Measurements from ENCODE around the gene MAS1.

MAS1 gene

DNA sequence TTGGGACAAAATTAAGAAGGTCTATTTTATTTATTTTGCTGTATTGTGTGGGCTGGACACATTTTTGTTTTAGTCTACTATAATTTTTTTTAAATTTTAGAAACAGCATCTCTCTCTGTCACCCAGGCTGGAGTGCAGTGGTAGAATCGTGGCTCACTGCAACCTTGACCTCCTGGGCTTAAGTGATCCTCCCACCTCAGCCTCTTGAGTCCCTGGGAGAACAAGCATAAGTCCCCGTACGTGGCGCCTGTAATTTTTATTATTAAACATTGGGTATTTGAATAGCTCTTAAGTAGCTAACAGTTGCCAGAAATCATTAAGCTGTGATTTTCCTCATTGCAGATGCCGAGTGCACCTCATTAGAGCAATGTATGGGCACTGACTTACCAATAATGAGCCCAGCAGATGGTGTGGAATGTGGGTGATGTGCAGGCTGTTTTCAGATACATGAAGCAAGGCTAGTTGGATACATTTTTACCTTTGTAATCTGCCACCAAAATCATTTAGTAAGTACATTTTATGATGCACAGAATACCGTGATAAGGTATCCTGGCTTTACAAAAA lies 10.3 kb upstream of the MAS1 start:
- no peak for DNase-seq

GRCh38 chr6:159884720-159885119 lies 6.1 kb upstream of the MAS1 start:
- no peak for DNase-seq

GRCh38 chr6:159886270-159886669 lies 4.5 kb upstream of the MAS1 start:
- no peak for DNase-seq

DNA sequence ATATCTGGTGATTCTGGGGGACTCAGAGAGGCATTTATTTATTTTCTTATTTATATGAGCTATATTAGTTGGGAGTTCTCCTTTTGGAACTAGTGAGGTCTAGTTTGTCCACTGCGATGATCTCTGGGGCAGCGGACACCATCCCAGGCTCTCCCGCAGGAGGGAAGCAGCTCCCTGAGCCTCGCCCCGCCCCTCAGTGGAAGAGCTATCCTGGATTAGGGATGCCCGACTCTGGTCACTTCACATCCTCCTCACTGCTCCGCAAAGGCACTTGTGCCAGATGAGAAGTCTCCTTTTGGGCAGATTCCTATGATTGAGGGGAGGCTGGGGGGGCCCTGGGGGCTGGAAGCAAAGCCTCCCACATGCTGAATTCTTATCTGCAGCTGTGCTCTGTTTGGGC lies 3.6 kb upstream of the MAS1 start:
- no peak for DNase-seq

DNA sequence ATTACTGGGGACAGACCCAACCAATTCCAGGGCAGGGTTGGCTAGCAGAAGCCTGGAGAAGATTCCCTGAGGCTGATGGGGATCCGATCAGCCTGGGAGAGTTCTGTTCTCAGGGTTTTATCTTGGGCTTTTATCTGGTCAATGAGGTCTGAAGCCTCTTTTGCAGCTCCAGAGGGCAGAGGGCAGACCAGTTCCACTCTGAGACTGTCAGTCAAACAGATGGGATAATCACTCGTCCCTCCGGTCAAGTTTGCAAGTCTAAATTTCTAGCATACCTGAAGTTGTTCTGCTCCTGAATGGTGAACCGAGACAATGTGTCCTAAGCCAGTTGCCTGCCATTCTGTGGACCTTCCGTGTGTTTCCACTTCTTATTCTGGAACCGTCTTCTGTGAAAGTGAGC lies 3.0 kb upstream of the MAS1 start:
- no peak for DNase-seq

- no peak for DNase-seq
Measured at GRCh38 chr6:159890201-159890600, 587 bp upstream of the MAS1 start.

DNA sequence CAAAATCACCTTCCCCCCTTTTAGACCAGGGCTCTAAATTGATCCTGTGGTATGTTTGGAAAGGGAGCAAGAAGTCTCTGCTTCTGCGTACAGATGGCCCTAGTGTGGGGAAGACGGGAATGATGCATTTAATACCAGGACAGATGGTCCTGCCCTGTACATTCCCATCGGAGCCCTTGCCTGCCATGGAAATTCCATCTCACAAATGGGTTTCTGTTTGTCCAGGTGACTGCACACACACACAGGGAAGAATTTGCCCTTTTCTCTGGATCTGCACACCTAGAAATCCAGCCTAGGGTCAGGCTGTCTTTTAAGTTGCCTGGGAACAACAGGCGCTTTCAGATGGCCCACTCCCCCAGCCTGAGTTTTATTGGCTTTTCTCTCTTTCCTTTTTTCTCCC lies 1.3 kb downstream of the MAS1 start:
- no peak for DNase-seq

DNA sequence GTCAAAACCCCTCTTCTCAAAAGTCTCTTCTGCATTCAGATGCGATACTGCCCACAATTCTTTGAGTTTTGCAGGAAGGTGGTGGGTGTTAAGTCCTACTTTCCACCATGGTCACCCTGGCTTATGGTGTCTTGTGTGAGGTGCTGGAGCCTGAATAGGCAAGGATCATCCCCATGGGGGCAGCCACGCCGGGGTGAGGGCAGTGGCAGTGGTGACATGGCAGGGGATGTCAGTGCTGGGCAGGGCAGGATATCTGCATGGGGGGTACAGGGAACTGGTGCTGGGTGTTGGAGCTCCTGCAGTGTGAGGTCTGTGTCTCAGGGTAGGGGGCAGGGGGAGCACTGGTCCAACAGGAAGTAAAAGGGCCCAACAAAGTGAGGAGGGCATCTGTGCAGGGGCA lies 2.3 kb downstream of the MAS1 start:
- no peak for DNase-seq

DNA sequence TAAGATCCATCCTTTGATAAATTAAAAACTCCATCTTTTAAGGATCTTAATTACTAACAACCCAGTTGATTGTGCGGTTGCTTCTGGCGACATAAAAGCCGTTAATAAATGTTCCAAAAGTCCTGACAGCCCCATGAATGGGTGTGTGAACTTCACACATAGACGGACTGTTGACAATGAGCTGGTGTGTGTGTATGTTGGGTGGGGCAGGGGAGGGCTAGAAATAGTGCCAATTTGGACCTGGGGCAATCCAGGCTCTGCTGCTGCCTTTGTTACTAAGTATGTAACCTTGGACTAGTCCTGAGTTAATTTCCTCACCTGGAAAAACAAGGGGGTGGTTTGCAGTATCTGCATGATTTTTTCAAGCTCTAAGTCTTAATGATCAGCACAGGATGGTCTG lies 4.2 kb downstream of the MAS1 start:
- no peak for DNase-seq

GRCh38 chr6:159897603-159898002 lies 6.8 kb downstream of the MAS1 start:
- DNase-seq, result no peak

GRCh38 chr6:159898519-159898918 lies 7.7 kb downstream of the MAS1 start:
- no peak for DNase-seq

DNA sequence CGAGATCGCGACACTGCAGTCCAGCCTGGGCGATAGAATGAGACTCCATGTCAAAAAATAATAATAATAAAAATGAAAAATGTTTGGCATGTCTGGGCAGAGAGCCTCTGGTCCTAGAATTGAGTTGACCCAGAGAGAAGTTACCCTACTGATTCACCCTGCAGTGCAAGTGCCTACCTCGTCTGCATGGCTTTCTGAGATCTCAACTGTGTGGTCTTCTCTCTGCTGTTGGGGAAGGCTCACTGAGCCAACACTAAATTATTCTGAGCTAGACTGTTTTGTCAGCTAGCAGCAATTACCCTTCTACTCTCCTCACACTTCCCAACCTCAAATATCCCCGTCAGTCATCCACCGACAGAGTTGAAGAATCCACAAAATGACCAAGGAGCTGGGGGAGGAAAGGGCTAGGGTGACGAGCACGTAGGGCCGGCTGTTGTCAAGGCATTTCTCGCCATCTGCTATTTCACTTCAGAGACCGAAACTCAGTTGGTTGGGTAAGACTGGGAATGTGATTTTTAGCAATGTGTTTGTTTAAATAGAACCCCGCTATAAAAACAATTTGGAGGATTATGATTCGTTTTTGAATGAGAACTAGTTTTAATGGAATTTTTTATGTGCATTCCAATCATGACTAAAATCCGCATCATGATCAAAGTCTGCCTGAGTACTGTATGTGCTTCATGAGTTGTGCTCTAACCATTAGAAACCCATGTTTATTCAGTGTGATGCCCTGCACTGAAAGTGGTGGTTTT lies 9.4 kb downstream of the MAS1 start:
- no peak for DNase-seq

- DNase-seq, result no peak
Measured at GRCh38 chr6:159902620-159903019, 11.8 kb downstream of the MAS1 start.

DNA sequence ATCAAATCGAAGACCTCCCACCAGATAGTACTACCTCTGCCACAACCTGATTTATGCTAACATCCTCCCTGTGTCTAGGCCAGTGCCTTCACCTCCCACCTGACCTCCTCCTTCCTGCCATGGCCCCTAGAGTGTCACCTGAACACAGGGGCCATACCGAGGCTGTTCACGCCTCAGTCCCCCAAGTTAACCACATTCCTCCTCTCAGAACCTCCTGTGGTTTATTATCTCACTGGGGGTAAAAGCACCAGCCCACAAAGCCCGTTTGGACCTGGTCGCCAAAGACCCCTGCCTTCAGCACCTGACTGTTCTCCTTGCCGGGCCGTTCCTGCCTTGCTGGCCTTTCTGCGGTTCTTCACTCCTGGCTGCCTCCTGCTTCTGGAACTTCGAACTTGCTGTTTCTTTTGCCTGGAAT lies 13.7 kb downstream of the MAS1 start:
- no peak for DNase-seq

GRCh38 chr6:159906400-159906799 lies 15.6 kb downstream of the MAS1 start:
- no peak for DNase-seq

- DNase-seq, result no peak
Measured at GRCh38 chr6:159908535-159908934, 17.7 kb downstream of the MAS1 start.

DNA sequence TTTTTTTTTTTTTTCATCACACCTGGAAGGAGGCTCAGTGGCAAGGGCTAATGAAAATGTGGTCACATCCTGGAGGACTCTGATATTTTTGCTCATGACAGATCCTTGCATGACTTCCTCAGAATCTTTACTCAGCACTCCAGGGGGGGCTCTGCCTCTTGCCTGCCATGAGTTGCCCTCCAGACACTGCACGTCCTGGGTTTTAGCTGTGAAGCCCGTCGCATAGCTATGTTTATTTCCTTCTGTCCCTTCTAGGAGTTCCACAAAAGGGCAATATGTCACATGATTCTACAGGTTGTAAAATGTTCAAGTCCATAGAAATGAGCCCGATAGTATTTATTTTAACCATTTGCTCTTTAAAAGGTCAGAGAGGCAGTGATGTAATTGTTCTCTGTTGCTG lies 18.2 kb downstream of the MAS1 start:
- DNase-seq, result no peak

- DNase-seq, result no peak
Measured at GRCh38 chr6:159910342-159910741, 19.6 kb downstream of the MAS1 start.

GRCh38 chr6:159913375-159913774 lies 22.6 kb downstream of the MAS1 start:
- DNase-seq, result no peak

DNA sequence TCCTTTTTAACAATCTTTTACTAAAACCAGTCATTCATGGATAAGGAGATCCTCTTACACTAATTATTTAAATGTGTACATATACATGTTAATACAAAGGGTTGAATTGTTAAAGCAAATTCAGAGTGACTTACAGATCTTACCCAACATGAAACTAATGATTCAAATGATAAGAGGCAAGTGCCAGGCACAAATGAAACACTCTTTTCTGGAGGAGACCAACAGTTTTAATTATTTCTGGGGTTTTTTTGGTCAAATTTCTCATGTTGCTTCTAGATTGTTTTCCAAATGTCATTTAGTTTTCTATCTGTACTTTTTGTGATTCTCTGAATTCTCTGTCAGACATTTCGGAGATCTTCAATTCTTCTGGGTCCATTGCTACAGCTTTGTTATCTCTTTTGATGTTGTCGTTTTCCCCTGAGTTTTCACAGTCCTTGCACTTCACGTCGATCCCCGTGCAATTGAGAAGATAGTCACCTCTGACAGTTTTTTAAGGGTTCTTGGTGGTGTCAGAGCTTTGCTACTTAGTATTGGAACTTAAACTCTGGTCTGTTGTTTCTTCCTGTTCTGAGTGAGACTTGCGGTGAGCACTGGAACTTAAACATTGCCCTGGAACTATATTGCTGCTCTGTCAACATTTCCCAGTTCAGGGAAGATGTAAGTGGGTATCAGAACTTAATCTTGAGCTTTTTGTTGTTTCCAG lies 23.2 kb downstream of the MAS1 start:
- DNase-seq, result no peak

GRCh38 chr6:159914565-159914923 lies 23.8 kb downstream of the MAS1 start:
- no peak for DNase-seq

- no peak for DNase-seq
Measured at GRCh38 chr6:159915397-159915796, 24.6 kb downstream of the MAS1 start.

GRCh38 chr6:159916237-159916636 lies 25.4 kb downstream of the MAS1 start:
- DNase-seq, result no peak

GRCh38 chr6:159916752-159917151 lies 26.0 kb downstream of the MAS1 start:
- no peak for DNase-seq
